Stomach (tissue), 9 donors: ENCODE results near the gene DYSF. TPM values are rescaled to one million over a fixed set of nuclear protein-coding genes. Genes with fewer than 3 reads are reported as not detected.

ENCODE experiments used
- DNase-seq, 2 donors: peaks; one replicate each; pipeline versions ENCODE4 v3.0.0 to v3.0.0-alpha.2; 2013 to 2019
- H3K27ac ChIP-seq, 5 donors: fragments of 200-600 bp in 4 of 5; sonication (generic) in 4 of 5; one replicate each; pipeline ENCODE4 v1.5.1; 2013 to 2019; ENCODE audit warnings: mild to moderate bottlenecking in 1 of 5, moderate library complexity in 1 of 5
- H3K27me3 ChIP-seq, 3 donors: fragments of 200-600 bp; sonication (generic); one replicate each; pipeline ENCODE4 v1.5.1; 2017 to 2019; ENCODE audit warnings: mixed run types in 1 of 3
- H3K36me3 ChIP-seq, 4 donors: fragments of 200-600 bp; sonication (generic); 1 replicate in 3 of 4; 2 replicates in 1 of 4; pipeline ENCODE4 v1.5.1; 2016 to 2019
- H3K4me1 ChIP-seq, 4 donors: fragments of 200-600 bp; sonication (generic); one replicate each; pipeline ENCODE4 v1.5.1; 2016 to 2019
- H3K4me3 ChIP-seq, 4 donors: fragments of 200-600 bp; sonication (generic) in 3 of 4; one replicate each; pipeline ENCODE4 v1.5.1; 2016 to 2019; ENCODE audit warnings: mild to moderate bottlenecking in 1 of 4
- H3K9me3 ChIP-seq, 4 donors: fragments of 200-600 bp; sonication (generic); one replicate each; pipeline ENCODE4 v1.5.1; 2016 to 2019
- EP300 ChIP-seq: sonication (generic); formaldehyde crosslinking; IDR thresholded peaks from one replicate; pipeline ENCODE4 v1.6.1; 2017; ENCODE audit warnings: antibody characterized with exemption
- POLR2A ChIP-seq, 4 donors: fragments of 450-650 bp; IDR thresholded peaks; one replicate each; pipeline ENCODE4 v1.6.1; 2016; ENCODE audit warnings: antibody characterized with exemption in 4 of 4, control low read depth in 2 of 4, mild to moderate bottlenecking in 1 of 4, moderate library complexity in 1 of 4
- POLR2AphosphoS5 ChIP-seq, 3 donors: sonication (generic); formaldehyde crosslinking; IDR thresholded peaks; one replicate each; pipeline ENCODE4 v1.6.1; 2016; ENCODE audit warnings: antibody characterized with exemption in 3 of 3
- WGBS, 5 donors: extraction: QIAGEN DNeasy Blood & Tissue Kit in 3 of 5; methylation state at CpG; one replicate each; pipeline versions ENCODE4 v1.1.5 to v1.1.7; 2013 to 2018; 5-methylcytosine and 5-hydroxymethylcytosine counted together
- intact Hi-C: fragments of 100-400 bp; cut with DNase I; formaldehyde crosslinking; loops from one replicate; pipeline ENCODE4 v1.15.1; 2023; ENCODE audit warnings: low total_unique reads
- polyA plus RNA-seq, 3 donors: library from polyadenylated mRNA; stranded (reverse); fragments of 200-250 nt; gene quantifications; one replicate each; pipeline ENCODE4 v1.2.3, GENCODE V29; 2013
- total RNA-seq, 5 donors: library from RNA; depleted of rRNA; stranded (reverse); fragments of >200 nt; gene quantifications; one replicate each; pipeline versions ENCODE4 v1.1.0 to v1.2.3, GENCODE V29; 2014 to 2016
- TF ChIP-seq, protein P1 (sequence below), 7 experiments: fragments of 450-650 bp in 4 of 7; fragments of 200-600 bp in 3 of 7; sonication (generic) in 3 of 7; IDR thresholded peaks; one replicate each; pipeline ENCODE4 v1.5.1; 2016 to 2019; ENCODE audit warnings: antibody characterized with exemption in 7 of 7, control low read depth in 2 of 7, mild to moderate bottlenecking in 1 of 7
- donor health status: healthy with polysubstance abuse.
- donor health status: Bipolar disorder and iron deficiency.
- donor health status: healthy.

DYSF gene
- total and polyA plus RNA-seq, 8 donors = 2.1 to 13.4 (median 6.1) TPM

DNA sequence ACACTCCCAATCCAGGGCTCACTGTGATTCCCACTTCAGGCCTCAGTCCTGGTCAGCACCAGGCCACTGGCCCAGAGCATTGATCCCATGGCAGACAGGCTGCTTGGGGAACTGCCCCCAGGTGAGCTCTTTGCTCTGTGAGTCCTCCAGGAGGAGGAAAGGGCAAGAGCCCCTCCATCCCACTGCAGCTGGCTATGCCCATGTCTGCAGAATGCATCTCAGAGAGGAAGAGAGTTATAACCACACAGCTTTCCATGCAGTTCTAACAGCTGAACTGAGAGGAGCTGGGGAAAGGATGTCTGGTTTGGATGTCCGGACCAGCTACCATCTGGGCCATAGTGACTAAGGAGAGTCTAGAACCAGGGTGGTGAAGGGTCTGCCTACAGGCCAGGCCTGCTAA lies 230.3 kb downstream of the DYSF start:
- WGBS, 5 donors = 93 to 100% (median 100%) methylated on average over 1 of the region's 1 CpG
- Histone ChIP-seq H3K27me3 (no peaks in the 10 kb centered on the region), H3K9me3 (no peaks in the 10 kb centered on the region), H3K36me3 (peaks cover 0 to 34% (median 4%) of the 10 kb centered on the region in 4 donors), H3K27ac (no peak overlapping the region), H3K4me3 (no peak overlapping the region), H3K4me1 (no peaks in the 10 kb centered on the region)
- TF ChIP-seq POLR2AphosphoS5 (IDR thresholded peaks at IDR 0.05) (no peak), EP300 (no peak), POLR2A (IDR thresholded peaks at IDR 0.05) (no peak)
- TF ChIP-seq, protein P1, sequence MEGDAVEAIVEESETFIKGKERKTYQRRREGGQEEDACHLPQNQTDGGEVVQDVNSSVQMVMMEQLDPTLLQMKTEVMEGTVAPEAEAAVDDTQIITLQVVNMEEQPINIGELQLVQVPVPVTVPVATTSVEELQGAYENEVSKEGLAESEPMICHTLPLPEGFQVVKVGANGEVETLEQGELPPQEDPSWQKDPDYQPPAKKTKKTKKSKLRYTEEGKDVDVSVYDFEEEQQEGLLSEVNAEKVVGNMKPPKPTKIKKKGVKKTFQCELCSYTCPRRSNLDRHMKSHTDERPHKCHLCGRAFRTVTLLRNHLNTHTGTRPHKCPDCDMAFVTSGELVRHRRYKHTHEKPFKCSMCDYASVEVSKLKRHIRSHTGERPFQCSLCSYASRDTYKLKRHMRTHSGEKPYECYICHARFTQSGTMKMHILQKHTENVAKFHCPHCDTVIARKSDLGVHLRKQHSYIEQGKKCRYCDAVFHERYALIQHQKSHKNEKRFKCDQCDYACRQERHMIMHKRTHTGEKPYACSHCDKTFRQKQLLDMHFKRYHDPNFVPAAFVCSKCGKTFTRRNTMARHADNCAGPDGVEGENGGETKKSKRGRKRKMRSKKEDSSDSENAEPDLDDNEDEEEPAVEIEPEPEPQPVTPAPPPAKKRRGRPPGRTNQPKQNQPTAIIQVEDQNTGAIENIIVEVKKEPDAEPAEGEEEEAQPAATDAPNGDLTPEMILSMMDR (IDR thresholded peaks at IDR 0.05) = no peak
- DNase-seq = no peak
- intact Hi-C loops = loop anchor here (5.0 kb wide), 1 partner anchor 664 kb away; no protein-coding TSS in a partner anchor

DNA sequence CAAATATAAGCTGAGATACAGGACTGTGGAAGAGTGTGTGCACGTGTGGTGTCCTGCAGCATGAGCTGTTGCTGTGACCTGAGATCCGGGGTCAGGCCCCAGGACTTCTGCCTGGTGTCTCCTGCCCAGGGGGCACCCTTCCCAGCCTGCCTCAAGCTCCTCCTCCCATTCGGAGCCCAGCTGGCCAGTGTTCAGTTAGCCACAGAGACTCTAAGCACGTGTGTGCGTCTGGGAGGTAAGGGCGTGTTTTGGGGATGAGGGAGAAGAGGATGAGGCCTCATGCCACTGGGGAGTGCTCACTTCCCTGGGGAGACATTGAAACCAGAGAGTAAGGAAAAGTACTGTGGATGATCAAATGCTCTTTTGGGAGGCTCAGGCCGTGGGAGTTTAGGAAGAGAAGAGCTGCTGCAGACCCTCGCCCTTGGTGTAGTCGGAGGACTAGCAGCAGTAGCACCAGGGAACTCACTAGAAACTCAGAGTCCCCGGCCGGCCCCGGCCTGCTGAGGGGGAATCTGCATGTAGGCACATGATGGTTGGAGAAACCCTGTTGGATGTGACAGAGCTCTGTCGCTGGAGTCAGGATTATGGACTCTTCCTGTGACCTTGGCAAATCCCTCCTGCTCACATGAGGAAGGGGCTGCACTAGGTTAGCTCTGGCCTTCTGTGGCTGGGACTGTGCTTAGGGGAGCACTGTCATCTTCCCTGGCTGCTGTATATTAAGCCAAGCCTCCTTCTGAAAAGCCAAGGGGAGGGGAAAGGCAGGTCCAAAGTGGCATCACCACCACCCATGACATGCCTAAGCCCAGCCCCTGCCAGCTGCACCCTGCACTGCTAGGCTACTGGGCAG lies 231.1 kb downstream of the DYSF start:
- Histone ChIP-seq H3K4me3 (no peak overlapping the region), H3K27ac (no peak overlapping the region), H3K36me3 (peaks cover 0 to 34% (median 4%) of the 10 kb centered on the region in 4 donors), H3K9me3 (no peaks in the 10 kb centered on the region), H3K27me3 (no peaks in the 10 kb centered on the region), H3K4me1 (no peaks in the 10 kb centered on the region)
- WGBS, 5 donors = 81 to 88% (median 86%) methylated on average over 12 to 13 of the region's 13 CpGs
- intact Hi-C loops = loop anchor here (5.0 kb wide), 1 partner anchor 663 kb away; no protein-coding TSS in a partner anchor
- no peak for DNase-seq
- TF ChIP-seq, protein P1 (IDR thresholded peaks at IDR 0.05) = no peak
- TF ChIP-seq EP300 = no peak
- TF ChIP-seq POLR2A (IDR thresholded peaks at IDR 0.05) = no peak
- TF ChIP-seq POLR2AphosphoS5 (IDR thresholded peaks at IDR 0.05) = no peak

DNA sequence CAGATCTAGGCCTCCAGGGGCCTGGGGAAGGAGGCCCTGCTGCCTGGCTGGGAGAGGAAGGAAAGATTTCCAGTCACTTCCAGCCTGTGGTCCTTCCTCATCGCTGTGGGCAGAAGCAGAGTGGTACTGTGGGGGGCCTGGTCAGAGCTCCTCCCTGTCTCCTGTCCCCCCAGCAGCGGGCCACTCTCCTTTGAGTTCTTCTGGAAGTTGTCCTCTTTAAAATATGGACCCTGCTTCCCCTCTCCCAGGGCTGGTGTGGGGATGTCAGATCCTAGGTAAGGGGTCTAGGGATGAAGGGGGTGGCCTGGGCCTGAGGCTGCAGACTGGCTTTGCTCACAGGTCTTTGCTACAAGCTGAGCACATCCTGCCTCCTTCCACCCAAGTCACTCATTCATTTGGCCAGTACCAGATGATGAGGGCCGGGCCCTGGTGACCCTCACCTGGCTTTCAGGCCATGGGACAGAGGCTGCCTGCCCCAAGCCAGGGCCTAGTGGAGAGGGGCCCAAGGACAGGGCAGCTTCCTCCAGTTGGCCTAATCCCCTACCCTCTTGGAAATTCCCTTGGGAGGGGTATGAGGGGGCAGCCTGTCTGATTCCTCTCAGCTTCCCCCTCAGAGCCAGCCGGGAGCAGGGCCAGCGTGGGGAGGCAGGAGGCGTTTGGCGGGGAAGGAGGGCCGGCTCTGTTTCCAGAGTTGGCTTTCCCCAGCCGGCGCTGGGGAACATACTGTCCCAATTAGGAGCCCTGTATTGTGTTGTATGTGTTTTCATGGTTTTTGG lies 231.9 kb downstream of the DYSF start:
- H3K4me1 ChIP-seq = no peaks in the 10 kb centered on the region
- peak in 1 of 2 donors; percentile 16 for DNase-seq
- no peaks in the 10 kb centered on the region for H3K27me3 ChIP-seq
- TF ChIP-seq POLR2A (IDR thresholded peaks at IDR 0.05) (no peak), POLR2AphosphoS5 (IDR thresholded peaks at IDR 0.05) (no peak), EP300 (no peak)
- TF ChIP-seq, protein P1 (IDR thresholded peaks at IDR 0.05) = no peak
- peaks cover 0 to 34% (median 4%) of the 10 kb centered on the region in 4 donors for H3K36me3 ChIP-seq
- H3K27ac ChIP-seq = no peak overlapping the region
- 85 to 93% (median 89%) methylated on average over 7 to 10 of the region's 10 CpGs for WGBS, 5 donors
- H3K4me3 ChIP-seq = no peak overlapping the region
- H3K9me3 ChIP-seq = no peaks in the 10 kb centered on the region
- intact Hi-C loops = no loop called here

DNA sequence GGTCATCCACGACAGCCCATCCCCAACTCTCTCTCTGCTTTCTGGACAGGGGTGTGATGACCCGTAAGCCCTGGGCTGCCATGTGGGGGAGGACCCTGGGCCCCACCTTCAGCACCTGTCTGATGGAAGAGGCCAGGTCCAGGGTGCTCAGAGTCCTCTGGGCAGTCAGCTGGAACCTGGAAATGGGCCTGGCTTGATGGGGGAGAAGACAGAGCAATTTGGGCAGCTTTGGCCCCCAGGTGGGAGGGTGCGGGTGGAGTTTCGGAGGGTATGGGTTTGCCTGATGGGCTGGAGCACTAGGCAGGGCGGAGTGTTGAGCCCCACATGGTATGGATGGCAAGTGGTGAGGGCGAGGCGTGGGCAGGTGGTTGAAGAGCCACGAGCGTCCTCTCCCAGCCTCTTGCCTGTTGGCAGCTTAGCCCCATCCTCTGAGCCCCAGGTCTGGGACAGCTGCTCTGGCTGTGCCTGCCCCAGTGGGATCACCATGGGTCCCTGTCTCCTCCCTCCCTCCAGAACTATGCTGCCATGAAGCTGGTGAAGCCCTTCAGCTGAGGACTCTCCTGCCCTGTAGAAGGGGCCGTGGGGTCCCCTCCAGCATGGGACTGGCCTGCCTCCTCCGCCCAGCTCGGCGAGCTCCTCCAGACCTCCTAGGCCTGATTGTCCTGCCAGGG lies 232.7 kb downstream of the DYSF start:
- H3K36me3 ChIP-seq = peaks cover 0 to 29% (median 4%) of the 10 kb centered on the region in 4 donors
- no peak for DNase-seq
- H3K27ac ChIP-seq = no peak overlapping the region
- H3K9me3 ChIP-seq = no peaks in the 10 kb centered on the region
- no peaks in the 10 kb centered on the region for H3K4me1 ChIP-seq
- intact Hi-C loops = no loop called here
- no peaks in the 10 kb centered on the region for H3K27me3 ChIP-seq
- no peak for TF ChIP-seq POLR2AphosphoS5 (IDR thresholded peaks at IDR 0.05)
- no peak for TF ChIP-seq EP300
- TF ChIP-seq POLR2A (IDR thresholded peaks at IDR 0.05) = no peak
- TF ChIP-seq, protein P1 (IDR thresholded peaks at IDR 0.05) = no peak
- WGBS, 5 donors = 91 to 96% (median 95%) methylated on average over 11 to 13 of the region's 13 CpGs
- no peak overlapping the region for H3K4me3 ChIP-seq
